KMS-11 (cell line): ENCODE data around the gene PRKD1.

Experiments
- H2AFZ ChIP-seq: fragments of 200-600 bp; sonication (generic); 2 replicates; pipeline ENCODE4 v1.6.1; 2016; ENCODE audit warnings: antibody characterized with exemption, mixed run types, low read depth
- H3K27ac ChIP-seq: fragments of 200-600 bp; sonication (generic); 2 replicates; pipeline ENCODE4 v1.6.1; 2016; ENCODE audit warnings: mild to moderate bottlenecking, mixed run types
- H3K27me3 ChIP-seq: fragments of 200-600 bp; sonication (generic); 2 replicates; pipeline ENCODE4 v1.6.1; 2017; ENCODE audit warnings: mild to moderate bottlenecking, low read depth, mixed run types, moderate library complexity; ENCODE audit not compliant: insufficient read depth
- H3K36me3 ChIP-seq: fragments of 200-600 bp; sonication (generic); 2 replicates; pipeline ENCODE4 v1.6.1; 2017; ENCODE audit warnings: mild to moderate bottlenecking, mixed run types; ENCODE audit not compliant: insufficient read depth
- H3K4me1 ChIP-seq: fragments of 200-600 bp; sonication (generic); 2 replicates; pipeline ENCODE4 v1.6.1; 2016; ENCODE audit warnings: mild to moderate bottlenecking, low read depth, mixed run types; ENCODE audit not compliant: poor library complexity, severe bottlenecking
- H3K4me2 ChIP-seq: fragments of 200-600 bp; sonication (generic); 2 replicates; pipeline ENCODE4 v1.7.0; 2016; ENCODE audit warnings: mild to moderate bottlenecking, mixed run types
- H3K4me3 ChIP-seq: fragments of 200-600 bp; sonication (generic); IDR thresholded peaks from 2 replicates; pipeline ENCODE4 v1.6.1; 2017; ENCODE audit warnings: low read depth, low read length, mixed read lengths; ENCODE audit not compliant: insufficient read depth
- H3K79me2 ChIP-seq: fragments of 200-600 bp; sonication (generic); 2 replicates; pipeline ENCODE4 v1.6.1; 2016; ENCODE audit warnings: low read depth, mixed run types; ENCODE audit not compliant: insufficient read depth
- H3K9ac ChIP-seq: fragments of 200-600 bp; sonication (generic); 2 replicates; pipeline ENCODE4 v1.6.1; 2016; ENCODE audit warnings: mild to moderate bottlenecking, mixed run types
- H4K20me1 ChIP-seq: fragments of 200-600 bp; sonication (generic); 2 replicates; pipeline ENCODE4 v1.6.1; 2016; ENCODE audit warnings: mild to moderate bottlenecking, mixed run types; ENCODE audit not compliant: insufficient read depth
- CTCF ChIP-seq: fragments of 200-600 bp; sonication (generic); conservative IDR thresholded peaks from 2 replicates; pipeline ENCODE4 v1.6.1; 2017; ENCODE audit warnings: low read depth, mild to moderate bottlenecking, antibody characterized with exemption, low read length, moderate library complexity, mixed read lengths

Gene PRKD1

DNA sequence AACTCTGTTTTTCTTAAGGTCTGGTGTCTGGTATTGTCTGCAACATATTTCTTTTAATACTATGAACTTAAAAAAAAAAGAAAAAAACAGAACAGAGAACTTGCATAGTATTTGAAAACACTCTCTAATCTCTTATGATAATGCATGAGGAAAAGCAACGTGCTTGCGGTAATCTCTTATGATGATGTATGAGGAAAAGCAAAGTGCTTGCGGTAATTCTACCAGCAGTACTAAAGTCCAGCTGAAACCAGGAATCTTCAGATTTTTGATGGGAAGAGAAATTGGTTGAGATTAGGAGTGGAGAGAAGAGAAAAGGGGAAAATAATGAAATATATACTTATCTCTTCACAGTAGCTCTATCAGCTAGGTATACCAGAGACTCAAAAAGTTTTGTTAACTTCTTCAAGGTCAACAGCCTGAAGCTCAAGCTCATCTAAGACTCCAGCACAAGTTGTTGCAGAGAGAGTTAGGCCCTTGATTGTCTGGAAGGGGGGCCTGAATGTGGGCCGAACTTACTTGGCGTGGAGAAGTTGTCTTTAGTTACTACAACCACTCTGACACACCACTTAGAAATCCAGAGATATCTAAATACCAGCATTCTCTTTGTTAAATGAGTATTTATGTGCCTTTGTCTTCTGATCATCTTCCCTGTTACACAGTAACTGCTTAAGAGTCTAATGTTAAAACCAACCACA lies 240.4 kb downstream of the PRKD1 start:
- Histone ChIP-seq H3K36me3 (no peaks in the 10 kb centered on the region), H3K4me1 (no peaks in the 10 kb centered on the region), H3K4me3 (no peak overlapping the region), H2AFZ (no peak overlapping the region), H3K79me2 (no peaks in the 10 kb centered on the region), H4K20me1 (no peaks in the 10 kb centered on the region), H3K9ac (no peak overlapping the region), H3K27me3 (no peaks in the 10 kb centered on the region), H3K4me2 (no peak overlapping the region), H3K27ac (no peak overlapping the region)
- no peak for TF ChIP-seq CTCF

- TF ChIP-seq CTCF, result no peak
- H3K4me1 ChIP-seq, result no peaks in the 10 kb centered on the region
- H2AFZ ChIP-seq, result no peak overlapping the region
These were observed 242.7 kb downstream of the PRKD1 start for GRCh38 chr14:29684926-29685325.

GRCh38 chr14:29682789-29683188 lies 244.9 kb downstream of the PRKD1 start:
- H3K4me3 ChIP-seq, result no peak overlapping the region
- H3K9ac ChIP-seq, result no peak overlapping the region
- H3K27me3 ChIP-seq, result no peaks in the 10 kb centered on the region
- no peak for TF ChIP-seq CTCF
- H3K4me1 ChIP-seq, result no peaks in the 10 kb centered on the region
- H2AFZ ChIP-seq, result no peak overlapping the region
- no peaks in the 10 kb centered on the region for H3K36me3 ChIP-seq
- no peak overlapping the region for H3K4me2 ChIP-seq
- no peak overlapping the region for H3K27ac ChIP-seq
- no peaks in the 10 kb centered on the region for H4K20me1 ChIP-seq
- no peaks in the 10 kb centered on the region for H3K79me2 ChIP-seq

More at GRCh38 chr14:29684926-29685325, 242.7 kb downstream of the PRKD1 start:
- no peaks in the 10 kb centered on the region for H3K27me3 ChIP-seq
- H3K4me3 ChIP-seq, result no peak overlapping the region
- H3K9ac ChIP-seq, result no peak overlapping the region
- H4K20me1 ChIP-seq, result no peaks in the 10 kb centered on the region
- H3K79me2 ChIP-seq, result no peaks in the 10 kb centered on the region
- H3K4me2 ChIP-seq, result no peak overlapping the region
- no peaks in the 10 kb centered on the region for H3K36me3 ChIP-seq
- no peak overlapping the region for H3K27ac ChIP-seq

- H3K36me3 ChIP-seq, result no peaks in the 10 kb centered on the region
These were observed 246.3 kb downstream of the PRKD1 start for GRCh38 chr14:29681316-29681715.

More at GRCh38 chr14:29681316-29681715, 246.3 kb downstream of the PRKD1 start:
- H3K4me3 ChIP-seq, result no peak overlapping the region
- no peak overlapping the region for H3K4me2 ChIP-seq
- no peaks in the 10 kb centered on the region for H4K20me1 ChIP-seq
- H3K79me2 ChIP-seq, result no peaks in the 10 kb centered on the region
- H3K9ac ChIP-seq, result no peak overlapping the region
- H2AFZ ChIP-seq, result no peak overlapping the region
- H3K27ac ChIP-seq, result no peak overlapping the region
- no peaks in the 10 kb centered on the region for H3K27me3 ChIP-seq
- no peaks in the 10 kb centered on the region for H3K4me1 ChIP-seq
- TF ChIP-seq CTCF, result no peak
